SK-N-MC (cell line): ENCODE data around the gene MACROH2A1.

Experiments used
- DNase-seq: peaks from one replicate; pipeline ENCODE4 v3.0.0-alpha.2; 2011; ENCODE audit warnings: low read depth, low spot score
- H3K27ac ChIP-seq: fragments of 200-600 bp; sonication (generic); 2 replicates; pipeline ENCODE4 v1.5.1; 2016; ENCODE audit warnings: mixed run types
- H3K36me3 ChIP-seq: fragments of 200-600 bp; sonication (generic); 2 replicates; pipeline ENCODE4 v1.6.1; 2017; ENCODE audit warnings: antibody characterized with exemption, low read length, mixed read lengths; ENCODE audit not compliant: insufficient read depth
- H3K4me3 ChIP-seq: fragments of 200-600 bp; sonication (generic); 2 replicates; pipeline ENCODE4 v1.5.1; 2016
- H3K9ac ChIP-seq: fragments of 200-600 bp; sonication (generic); 2 replicates; pipeline ENCODE4 v1.8.0; 2017; ENCODE audit warnings: mixed run types, mixed read lengths; ENCODE audit not compliant: insufficient read length
- H3K9me3 ChIP-seq: fragments of 200-600 bp; sonication (generic); 2 replicates; pipeline ENCODE4 v1.6.1; 2017; ENCODE audit warnings: low read depth, mild to moderate bottlenecking, antibody characterized with exemption, low read length, moderate library complexity, mixed read lengths
- EZH2 ChIP-seq: fragments of 200-600 bp; sonication (generic); IDR thresholded peaks from one replicate; pipeline ENCODE4 v1.6.1; 2017; ENCODE audit warnings: antibody characterized with exemption
- FOXP2 ChIP-seq: optimal IDR thresholded peaks from 2 replicates; pipeline ENCODE3; 2011; ENCODE audit warnings: mild to moderate bottlenecking, moderate library complexity; ENCODE audit not compliant: insufficient read depth; ENCODE audit errors: extremely low read length, control extremely low read depth
- POLR2AphosphoS5 ChIP-seq: IDR thresholded peaks from 2 replicates; pipeline ENCODE4 v1.6.1; 2012; ENCODE audit warnings: mild to moderate bottlenecking, low read depth, low read length, borderline replicate concordance

MACROH2A1 gene

DNA sequence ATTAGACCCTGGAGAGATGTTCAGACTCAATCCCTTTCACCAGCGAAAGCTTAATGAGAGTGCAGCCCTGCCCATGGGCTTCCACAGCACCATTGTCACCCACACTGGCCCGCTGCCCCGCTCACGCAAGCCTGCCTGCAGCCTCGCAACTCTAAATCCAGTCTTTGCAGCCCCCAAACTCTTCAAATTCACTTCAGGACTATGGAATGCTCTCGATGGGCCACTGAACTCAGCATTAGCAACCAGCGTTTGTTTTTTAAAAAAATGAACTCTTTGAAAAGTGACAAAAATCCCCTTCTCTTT lies 31.1 kb upstream of the MACROH2A1 start:
- Histone ChIP-seq H3K27ac (no peak overlapping the region), H3K36me3 (no peaks in the 10 kb centered on the region), H3K4me3 (no peak overlapping the region), H3K9ac (no peak overlapping the region), H3K9me3 (no peaks in the 10 kb centered on the region)
- DNase-seq, result no peak
- TF ChIP-seq POLR2AphosphoS5 (no peak), EZH2 (no peak), FOXP2 (no peak)

DNA sequence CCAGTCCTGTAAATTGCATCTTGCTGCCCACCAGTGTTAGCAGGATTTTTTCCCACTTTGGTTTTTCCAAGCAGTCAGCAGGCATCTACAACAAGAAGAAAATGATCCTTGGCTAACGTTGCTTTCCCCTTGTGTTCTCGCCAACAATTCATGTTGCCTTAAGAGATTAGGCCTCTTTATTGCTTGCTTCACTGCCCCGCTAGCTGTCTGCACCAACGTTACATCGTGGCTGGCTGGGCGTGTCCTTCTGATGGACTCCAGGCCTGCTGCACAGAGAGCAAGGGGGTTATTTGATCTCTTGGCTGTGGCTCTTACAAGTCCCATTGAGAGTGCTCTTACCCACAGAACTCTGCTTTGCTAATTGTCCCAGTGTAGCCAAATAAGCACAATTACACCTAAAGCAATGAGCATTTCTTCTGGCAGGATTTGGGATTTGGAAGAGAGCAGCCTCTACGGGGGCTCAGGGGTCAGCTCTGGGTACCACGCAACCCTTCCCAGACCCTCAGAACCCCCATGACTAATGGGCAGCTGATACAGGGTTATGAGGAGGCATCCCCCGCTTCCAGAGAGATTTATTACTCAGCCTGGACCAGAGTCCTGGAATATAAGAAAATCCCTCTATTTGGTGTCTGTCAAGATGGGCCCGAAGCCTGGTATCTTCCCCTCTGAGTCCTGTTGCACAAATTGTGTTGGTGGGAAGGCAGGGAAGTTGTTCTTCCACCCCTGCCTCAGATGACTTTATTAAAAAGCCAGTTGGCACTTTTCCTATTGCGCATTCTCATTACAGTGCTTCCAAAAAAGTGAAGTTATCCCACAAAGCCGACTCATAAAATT lies 30.5 kb upstream of the MACROH2A1 start:
- Histone ChIP-seq H3K4me3 (no peak overlapping the region), H3K9ac (no peak overlapping the region), H3K27ac (no peak overlapping the region), H3K36me3 (no peaks in the 10 kb centered on the region), H3K9me3 (no peaks in the 10 kb centered on the region)
- no peak for DNase-seq
- TF ChIP-seq POLR2AphosphoS5 (no peak), EZH2 (no peak), FOXP2 (no peak)

DNA sequence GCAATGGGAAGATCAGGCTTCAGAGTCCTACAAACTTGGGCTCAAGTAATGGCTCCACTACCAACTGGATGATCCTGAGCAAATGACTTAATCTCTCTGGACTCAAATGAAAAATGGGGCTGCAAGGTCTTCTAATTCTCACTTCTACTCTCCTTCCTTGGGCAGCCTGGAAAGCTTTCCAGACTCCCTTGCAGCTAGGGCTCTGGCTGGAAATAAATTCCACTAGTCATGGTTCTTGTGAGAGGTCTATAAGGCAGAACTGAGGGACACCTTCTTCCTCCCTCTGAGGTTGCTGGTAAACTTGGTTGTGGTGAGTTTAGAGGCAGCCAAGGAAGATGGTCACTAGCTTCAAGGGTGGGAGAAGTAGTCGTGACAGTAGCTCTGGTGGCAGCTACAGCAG lies 29.6 kb upstream of the MACROH2A1 start:
- Histone ChIP-seq H3K36me3 (no peaks in the 10 kb centered on the region), H3K4me3 (no peak overlapping the region), H3K9ac (no peak overlapping the region), H3K9me3 (no peaks in the 10 kb centered on the region), H3K27ac (no peak overlapping the region)
- no peak for TF ChIP-seq POLR2AphosphoS5
- no peak for TF ChIP-seq FOXP2
- TF ChIP-seq EZH2, result no peak
- no peak for DNase-seq

DNA sequence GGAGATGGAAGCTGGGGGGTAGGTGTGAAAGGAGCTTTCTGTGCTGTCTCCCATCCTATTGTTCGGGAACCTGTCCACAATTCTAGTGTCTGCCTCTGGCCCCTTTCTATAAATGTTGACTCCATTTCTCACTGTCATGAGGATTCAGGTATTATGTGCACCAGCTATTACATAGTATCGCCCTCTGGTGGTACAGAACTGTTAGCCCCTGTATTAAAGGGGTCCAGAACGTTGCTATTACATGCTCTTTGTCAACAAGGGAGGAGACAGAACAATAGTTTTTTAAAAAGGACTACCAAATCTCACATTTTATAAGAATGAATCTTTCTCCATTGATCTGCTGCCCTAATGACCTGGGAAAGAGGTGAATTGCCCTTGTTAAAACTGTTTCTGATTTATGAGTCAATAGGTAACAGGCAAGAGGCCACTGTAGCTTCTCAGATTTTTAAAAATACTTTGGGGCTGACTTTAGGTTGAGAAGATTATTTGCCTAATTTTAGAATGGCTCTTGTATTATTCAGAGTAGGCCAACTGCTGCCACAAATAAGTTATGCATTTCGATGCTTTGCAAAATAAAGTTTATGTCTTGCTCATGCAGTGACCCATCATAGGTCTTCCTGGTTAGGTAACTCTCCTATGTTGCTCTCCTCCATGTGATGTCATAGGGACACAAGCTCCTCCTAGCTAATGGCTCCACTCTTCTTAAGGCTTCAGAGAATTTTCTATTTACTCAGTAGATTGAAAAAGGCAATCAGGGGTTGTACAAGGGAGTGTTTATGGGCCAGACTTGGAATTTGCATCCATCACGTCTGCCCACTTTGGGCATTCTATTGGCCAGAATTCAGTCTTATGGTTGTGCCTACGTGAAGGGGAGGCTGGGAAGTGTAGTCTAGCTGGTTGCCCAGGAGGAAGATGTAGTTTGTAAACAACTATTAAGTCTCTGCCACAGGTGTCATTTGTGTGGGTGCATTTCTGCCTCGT lies 27.4 kb upstream of the MACROH2A1 start:
- Histone ChIP-seq H3K27ac (no peak overlapping the region), H3K9ac (no peak overlapping the region), H3K4me3 (no peak overlapping the region), H3K9me3 (no peaks in the 10 kb centered on the region), H3K36me3 (no peaks in the 10 kb centered on the region)
- DNase-seq, result no peak
- TF ChIP-seq POLR2AphosphoS5 (no peak), EZH2 (no peak), FOXP2 (no peak)

DNA sequence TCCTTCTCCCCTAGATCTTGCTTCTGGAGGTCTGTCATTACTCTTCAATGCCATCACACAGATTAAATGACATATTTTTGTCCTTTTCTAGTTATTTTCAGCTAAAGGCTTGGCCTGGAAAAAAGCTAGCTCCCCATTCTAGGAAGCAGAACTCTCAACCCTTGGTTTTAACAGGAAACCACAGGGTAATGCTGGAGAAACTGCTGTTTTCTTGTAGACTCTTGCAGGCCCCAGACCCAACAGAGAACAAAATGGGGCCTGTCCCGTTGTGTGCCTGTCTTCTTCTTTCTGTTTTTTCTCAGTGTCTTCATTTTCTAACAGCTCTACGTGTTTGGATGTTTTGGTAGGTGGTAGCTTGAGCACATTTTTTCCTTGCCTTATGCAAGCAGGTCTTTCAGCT lies 26.6 kb upstream of the MACROH2A1 start:
- Histone ChIP-seq H3K27ac (no peak overlapping the region), H3K4me3 (no peak overlapping the region), H3K9ac (no peak overlapping the region), H3K9me3 (no peaks in the 10 kb centered on the region), H3K36me3 (no peaks in the 10 kb centered on the region)
- TF ChIP-seq POLR2AphosphoS5, result no peak
- TF ChIP-seq EZH2, result no peak
- no peak for DNase-seq

DNA sequence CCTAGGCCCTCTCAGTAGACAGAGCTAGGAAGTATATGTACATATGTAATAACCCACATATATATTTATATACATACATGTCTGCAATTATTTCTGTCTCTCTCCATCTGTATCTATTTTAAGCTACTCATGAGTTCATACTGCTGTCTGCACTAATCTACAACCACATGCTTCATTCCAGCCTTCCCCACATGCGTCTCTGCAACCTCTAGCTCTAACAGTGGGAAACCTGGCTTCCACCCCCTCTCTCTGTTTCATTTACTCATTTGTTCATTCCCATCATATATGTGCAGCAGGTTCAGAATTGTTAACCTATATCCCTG lies 24.8 kb upstream of the MACROH2A1 start:
- no peak overlapping the region for H3K9ac ChIP-seq
- no peak overlapping the region for H3K27ac ChIP-seq
- no peaks in the 10 kb centered on the region for H3K9me3 ChIP-seq
- no peak for DNase-seq
- H3K36me3 ChIP-seq, result no peaks in the 10 kb centered on the region
- no peak overlapping the region for H3K4me3 ChIP-seq
- TF ChIP-seq EZH2 (no peak), POLR2AphosphoS5 (no peak), FOXP2 (no peak)

DNA sequence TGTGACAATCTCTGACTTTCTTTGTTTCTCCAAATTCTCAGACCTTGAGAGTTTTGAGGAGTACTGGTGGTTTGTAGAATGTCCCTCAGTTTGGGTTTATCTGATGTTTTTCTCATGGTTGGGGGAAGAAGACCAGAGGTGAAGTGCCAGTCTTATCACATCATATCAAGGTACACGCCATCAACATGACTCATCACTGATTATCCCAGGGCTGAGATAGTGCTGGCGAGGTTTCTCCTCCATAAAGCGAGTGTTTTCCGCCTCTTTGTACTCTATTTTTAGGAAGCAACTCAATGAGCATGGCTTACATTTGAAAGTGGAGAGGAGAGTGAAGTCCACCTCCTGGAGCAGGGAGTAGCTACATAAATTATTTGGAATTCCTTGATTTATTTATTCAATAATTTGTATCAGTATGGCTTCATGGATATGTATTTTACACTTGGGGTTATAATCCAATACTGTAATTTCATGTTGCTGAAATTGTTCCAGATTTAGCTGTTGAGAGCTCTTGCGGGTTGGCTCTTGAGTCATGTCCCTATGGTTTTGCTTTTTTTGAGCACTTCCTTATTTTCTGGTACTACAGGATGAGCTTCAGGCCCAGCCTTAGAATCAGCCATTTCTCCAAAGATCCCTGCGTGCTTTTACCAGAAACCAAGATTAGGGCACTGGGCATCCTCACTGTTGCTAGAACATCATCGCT lies 24.3 kb upstream of the MACROH2A1 start:
- DNase-seq, result no peak
- Histone ChIP-seq H3K9me3 (no peaks in the 10 kb centered on the region), H3K36me3 (no peaks in the 10 kb centered on the region), H3K9ac (no peak overlapping the region), H3K4me3 (no peak overlapping the region), H3K27ac (no peak overlapping the region)
- TF ChIP-seq EZH2, result no peak

DNA sequence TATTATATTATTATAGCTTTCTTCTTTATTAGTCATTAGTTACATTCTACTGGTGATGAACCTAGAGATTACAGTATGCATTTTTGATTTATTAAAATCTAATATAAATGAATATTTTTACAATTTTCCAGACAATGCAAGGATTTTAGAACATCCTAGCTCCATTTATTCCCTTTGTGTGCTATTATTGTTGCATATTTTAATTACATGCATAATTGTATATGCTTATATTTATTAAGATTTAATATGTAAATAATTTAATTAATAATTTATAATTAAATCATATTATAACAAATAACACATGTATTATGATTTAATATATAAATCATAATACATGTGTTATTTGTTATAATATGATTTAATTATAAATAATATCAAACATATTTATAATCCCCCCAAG lies 23.4 kb upstream of the MACROH2A1 start:
- no peak overlapping the region for H3K4me3 ChIP-seq
- H3K9me3 ChIP-seq, result no peaks in the 10 kb centered on the region
- no peak for DNase-seq
- H3K9ac ChIP-seq, result no peak overlapping the region
- no peaks in the 10 kb centered on the region for H3K36me3 ChIP-seq
- no peak for TF ChIP-seq EZH2
- TF ChIP-seq FOXP2, result no peak
- TF ChIP-seq POLR2AphosphoS5, result no peak
- no peak overlapping the region for H3K27ac ChIP-seq

DNA sequence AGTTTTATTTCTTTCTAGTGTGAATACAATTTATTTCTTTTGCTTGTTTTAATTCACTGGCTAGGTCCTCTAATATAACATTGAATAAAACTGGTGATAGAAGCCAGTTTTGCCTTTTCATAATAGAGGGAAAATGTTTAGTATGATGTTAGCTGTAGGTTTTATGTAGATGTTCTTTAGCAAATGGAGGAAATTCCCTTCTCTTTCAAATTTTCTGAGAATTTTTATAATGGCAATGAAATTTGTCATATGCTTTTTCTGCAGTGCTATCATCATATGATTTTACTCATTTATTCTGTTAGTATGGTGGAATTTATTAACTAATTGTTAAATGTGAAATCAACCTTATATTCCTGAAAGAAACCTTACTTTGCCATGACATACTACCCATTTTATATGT lies 18.1 kb upstream of the MACROH2A1 start:
- Histone ChIP-seq H3K27ac (no peak overlapping the region), H3K9me3 (no peaks in the 10 kb centered on the region), H3K4me3 (no peak overlapping the region), H3K9ac (no peak overlapping the region), H3K36me3 (no peaks in the 10 kb centered on the region)
- DNase-seq, result no peak
- TF ChIP-seq EZH2 (no peak), POLR2AphosphoS5 (no peak), FOXP2 (no peak)
